GM21367 (cell line): ENCODE data around the gene ENKD1.

Experiments used
- ATAC-seq: cut with Tn5 transposase; IDR thresholded peaks from one replicate; pipeline ENCODE4 v1.9.1; 2021; ENCODE audit not compliant: unreplicated experiment

ENKD1 gene

GRCh38 chr16:67651847-67652246, 14.7 kb downstream of the ENKD1 start:
- ATAC-seq: no peak

- no peak for ATAC-seq
These were observed 15.5 kb downstream of the ENKD1 start for GRCh38 chr16:67651039-67651438.

- no peak for ATAC-seq
These were observed 16.5 kb downstream of the ENKD1 start for GRCh38 chr16:67650023-67650422.

- no peak for ATAC-seq
These were observed 17.0 kb downstream of the ENKD1 start for GRCh38 chr16:67649494-67649931.

GRCh38 chr16:67648764-67649407, 17.7 kb downstream of the ENKD1 start:
- no peak for ATAC-seq

GRCh38 chr16:67648088-67648763, 18.3 kb downstream of the ENKD1 start:
- ATAC-seq: no peak

- no peak for ATAC-seq
These were observed 18.9 kb downstream of the ENKD1 start for GRCh38 chr16:67647681-67648080.

GRCh38 chr16:67647111-67647651, 19.4 kb downstream of the ENKD1 start:
- no peak for ATAC-seq

GRCh38 chr16:67645397-67646121, 21.0 kb downstream of the ENKD1 start:
- ATAC-seq: peak; percentile 13

- ATAC-seq: no peak
These were observed 22.5 kb downstream of the ENKD1 start for GRCh38 chr16:67644038-67644437.

- no peak for ATAC-seq
These were observed 24.5 kb downstream of the ENKD1 start for GRCh38 chr16:67641779-67642708.

GRCh38 chr16:67637625-67638024, 28.9 kb downstream of the ENKD1 start:
- ATAC-seq: no peak

- ATAC-seq: no peak
These were observed 29.8 kb downstream of the ENKD1 start for GRCh38 chr16:67636713-67637112.

- no peak for ATAC-seq
These were observed 34.0 kb downstream of the ENKD1 start for GRCh38 chr16:67632415-67633172.

- no peak for ATAC-seq
These were observed 38.3 kb downstream of the ENKD1 start for GRCh38 chr16:67628216-67628615.

- ATAC-seq: no peak
These were observed 52.7 kb downstream of the ENKD1 start for GRCh38 chr16:67613808-67614207.
